NCI-H2196 treated with DMSO at 0.1 percent for 48 hours (cell line): Measurements from ENCODE around the gene LRR1.
"Not testable (repeated sequence)": the region's sequence is repeated elsewhere in the genome, so short reads cannot be mapped to it uniquely, and the experiment has no call there.

ENCODE experiments used
- DNase-seq: peaks from one replicate; lab custom pipeline; 2025; ENCODE audit not compliant: unreplicated experiment; lab: John Stamatoyannopoulos, UW

LRR1 gene

DNA sequence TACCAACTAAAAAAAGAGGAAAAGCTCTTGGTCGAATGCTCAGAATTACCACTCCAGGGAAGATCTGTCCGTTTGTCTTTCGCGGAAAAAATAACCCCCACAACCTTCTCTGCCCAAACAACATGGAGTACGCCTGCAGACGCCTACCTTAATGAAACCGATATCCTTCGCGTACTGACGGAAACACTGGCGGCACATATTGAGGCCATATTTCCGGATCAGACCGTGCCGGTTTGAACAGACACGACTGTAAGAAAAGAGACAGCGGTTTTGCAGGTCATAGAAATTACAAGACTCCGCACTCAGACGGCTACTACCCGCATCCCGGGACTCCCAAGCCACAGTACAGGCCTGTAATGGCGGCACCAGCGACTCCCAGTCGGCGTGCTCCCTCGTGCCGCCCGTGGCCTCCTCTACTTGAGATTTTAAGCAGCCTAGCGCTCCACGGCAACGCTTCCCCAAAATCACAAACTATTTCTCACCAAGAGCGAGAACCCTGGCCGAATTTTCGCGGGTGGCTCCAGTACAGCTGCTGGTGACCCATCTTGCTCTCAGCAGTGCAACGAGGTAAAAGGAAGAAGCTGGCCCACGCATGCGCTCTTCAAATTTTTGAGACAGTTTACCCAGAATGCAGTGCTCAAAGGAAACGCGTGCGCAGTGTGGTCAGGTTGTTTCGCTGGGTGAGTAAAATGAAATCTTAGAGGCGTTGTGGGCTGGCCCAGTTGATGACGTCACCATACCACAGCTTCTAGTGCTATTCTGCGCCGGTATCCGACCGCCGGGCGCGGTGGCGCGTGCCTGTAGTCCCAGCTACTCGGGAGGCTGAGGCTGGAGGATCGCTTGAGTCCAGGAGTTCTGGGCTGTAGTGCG, 12.7 kb upstream of the LRR1 start, which contains the start of gene RPS29:
Gene RPS29 (minus strand): TSS at position 578 of the 870 bp plus-strand sequence. CDS start 34 bp downstream, at position 544.
- peak; percentile 98 for DNase-seq

DNA sequence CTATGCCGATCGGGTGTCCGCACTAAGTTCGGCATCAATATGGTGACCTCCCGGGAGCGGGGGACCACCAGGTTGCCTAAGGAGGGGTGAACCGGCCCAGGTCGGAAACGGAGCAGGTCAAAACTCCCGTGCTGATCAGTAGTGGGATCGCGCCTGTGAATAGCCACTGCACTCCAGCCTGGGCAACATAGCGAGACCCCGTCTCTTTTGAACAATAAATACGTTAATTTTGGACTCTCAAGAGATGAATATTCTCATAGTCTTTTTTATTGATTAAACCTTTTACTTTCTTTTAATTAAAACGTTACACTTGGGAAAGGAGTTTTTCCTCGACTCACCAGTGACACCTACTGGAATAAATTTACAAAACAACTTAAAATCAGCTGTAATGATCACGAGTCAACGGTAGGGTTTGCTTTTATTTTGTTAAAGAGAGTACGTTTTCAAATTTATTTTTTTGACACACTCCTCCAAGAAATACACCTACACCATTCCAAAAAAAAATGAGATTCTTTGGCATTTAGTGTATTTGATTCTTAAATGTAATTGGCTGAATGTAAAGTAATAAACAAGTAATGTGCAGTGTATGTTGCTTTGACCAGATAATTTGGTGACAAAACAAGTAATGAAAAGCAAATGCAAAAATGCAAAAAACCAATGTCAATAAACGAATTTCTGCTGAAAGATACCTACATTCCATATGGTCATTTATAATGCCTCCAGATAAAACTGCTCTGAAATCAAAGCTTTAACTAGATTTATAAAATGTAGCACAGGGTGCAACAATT, 11.9 kb upstream of the LRR1 start:
- DNase-seq, result peak; percentile 35

DNA sequence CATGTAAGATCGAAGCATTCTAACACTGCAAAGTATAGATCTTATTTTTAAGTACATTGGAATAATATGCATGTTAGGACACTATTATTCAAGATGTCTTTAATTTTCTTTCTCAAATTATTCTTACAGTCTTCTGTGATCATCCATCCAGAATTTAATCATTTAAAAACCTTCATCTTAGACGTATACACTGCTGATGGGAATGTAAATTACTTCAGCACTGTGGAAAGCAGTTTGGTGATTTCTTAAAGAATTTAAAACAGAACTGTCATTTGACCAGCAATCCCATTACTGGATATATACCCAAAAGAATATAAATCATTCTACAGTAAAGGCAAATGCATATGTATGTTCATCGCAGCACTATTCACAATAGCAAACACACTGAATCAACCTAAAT, 9.4 kb upstream of the LRR1 start:
- no peak for DNase-seq

DNA sequence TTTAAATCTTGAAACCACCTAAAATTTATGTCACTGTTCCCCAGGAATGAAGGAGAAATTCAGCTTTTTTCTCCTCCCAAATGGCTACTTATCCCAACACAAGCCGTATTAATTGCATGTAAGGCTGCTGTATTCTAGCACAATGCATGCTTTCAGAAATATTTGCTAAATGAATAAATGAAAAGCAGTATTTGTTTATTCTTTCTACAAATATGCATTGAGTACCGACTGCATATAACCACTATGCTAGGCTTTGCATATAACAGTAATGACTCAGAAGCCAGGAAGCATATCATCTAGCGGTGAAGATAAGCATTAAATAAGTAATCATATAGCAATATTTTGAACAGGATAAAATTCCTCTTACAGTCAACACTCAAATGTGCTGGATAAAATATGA, 5.7 kb upstream of the LRR1 start:
- DNase-seq, result no peak

DNA sequence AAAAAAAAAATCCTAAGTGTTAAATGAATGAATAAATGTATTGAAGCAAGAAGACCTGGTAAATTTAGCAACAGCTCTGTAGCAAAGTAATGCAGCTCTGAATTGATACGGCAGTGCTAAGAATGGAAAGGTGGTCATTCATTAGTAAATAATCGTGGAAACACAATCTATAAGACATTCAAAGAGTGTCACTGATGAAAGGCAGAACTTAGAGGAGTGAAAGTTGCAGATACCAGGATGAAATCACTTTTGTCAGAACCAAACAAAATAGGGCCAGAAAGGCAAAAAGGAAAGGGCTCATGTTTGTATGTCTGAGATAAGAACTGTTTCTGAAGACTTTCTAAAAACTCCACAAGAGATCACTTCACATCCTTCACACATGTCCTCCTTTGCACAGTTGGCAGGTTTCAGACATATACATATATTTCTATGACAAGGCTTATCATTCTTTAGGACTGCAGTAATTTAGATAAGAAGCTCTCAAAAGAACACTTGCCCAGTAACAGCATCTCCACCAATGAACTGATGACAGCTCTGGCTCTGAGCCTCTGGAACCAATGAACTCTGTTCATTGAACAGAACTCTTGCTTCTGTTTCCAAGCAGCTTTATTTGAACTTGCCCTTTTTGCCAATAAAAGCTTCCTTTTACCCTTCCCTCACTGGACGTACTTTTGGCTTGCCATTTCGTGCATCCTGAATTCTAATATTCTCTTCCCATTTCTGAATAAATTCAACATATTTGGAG, 4.2 kb upstream of the LRR1 start:
- no peak for DNase-seq

DNA sequence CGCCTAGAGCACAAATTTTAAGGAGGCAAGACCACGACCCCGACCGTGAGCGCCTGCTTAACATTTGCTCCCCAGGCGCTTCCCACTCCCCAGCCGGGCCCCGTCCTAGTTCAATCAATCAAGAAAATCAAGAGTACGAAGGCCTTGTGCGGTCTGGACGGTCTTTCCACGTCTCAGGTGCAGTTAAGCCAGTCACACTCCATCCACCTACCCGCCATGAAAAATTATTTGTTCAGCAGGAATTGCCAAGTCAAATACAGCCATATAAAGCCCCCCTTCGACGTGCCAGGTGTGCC, 603 bp upstream of the LRR1 start:
- DNase-seq, result no peak

DNA sequence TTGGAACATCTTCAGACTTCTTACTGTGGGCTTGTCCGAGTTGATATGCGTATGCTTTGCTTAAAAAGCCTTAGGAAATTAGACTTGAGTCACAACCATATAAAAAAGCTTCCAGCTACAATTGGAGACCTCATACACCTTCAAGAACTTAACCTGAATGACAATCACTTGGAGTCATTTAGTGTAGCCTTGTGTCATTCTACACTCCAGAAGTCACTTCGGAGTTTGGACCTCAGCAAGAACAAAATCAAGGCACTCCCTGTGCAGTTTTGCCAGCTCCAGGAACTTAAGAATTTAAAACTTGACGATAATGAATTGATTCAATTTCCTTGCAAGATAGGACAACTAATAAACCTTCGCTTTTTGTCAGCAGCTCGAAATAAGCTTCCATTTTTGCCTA, 8.8 kb downstream of the LRR1 start:
- DNase-seq, result no peak

DNA sequence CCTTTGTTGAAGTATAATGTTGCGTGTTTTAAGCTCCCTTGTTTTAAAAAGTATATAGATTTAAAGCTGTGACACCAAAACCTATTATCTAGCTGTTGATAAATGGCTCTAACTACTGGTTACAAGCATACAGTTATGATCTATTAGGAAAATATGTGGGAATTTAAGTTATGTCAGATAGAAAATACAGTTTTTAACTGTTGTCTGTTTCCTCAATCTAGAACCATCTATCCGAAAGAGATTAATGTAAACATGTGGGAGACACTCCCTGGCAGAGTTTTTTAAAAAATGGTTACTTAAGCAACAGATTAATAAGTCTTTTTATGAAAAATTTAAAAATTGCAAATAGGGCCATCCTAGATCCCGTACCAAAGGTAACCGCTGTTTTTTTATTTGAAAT, 13.5 kb downstream of the LRR1 start:
- DNase-seq, result no peak

DNA sequence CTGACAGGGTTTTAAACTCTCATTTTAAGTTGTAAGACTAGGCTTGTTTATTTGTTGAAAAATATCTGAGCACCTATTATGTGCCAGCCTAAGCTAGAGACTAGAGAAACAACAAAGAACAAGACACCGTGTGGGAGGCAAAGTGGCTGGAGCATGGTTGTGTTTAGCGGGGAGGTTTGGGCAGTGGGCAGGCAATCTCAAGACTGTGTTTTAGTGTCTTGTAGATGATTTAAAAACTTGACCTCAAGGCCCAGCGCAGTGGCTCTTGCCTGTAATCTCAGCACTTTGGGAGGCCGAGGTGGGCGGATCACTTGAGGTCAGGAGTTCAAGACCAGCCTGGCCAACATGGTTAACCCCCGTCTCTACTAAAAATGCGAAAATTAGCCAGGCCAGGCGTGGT, 13.9 kb downstream of the LRR1 start:
- no peak for DNase-seq

DNA sequence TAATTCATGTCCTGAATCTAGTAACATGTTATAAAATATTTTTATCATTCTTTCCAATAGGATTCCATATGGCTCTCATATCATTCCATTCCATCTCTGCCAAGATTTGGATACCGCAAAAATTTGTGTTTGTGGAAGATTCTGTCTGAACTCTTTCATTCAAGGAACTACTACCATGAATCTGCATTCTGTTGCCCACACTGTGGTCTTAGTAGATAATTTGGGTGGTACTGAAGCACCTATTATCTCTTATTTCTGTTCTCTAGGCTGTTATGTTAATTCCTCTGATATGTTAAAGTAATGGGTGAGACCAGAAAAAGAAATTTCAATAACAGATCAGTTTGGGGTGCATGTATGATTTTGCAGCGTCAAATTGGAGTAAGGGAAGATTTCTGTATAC, 15.5 kb downstream of the LRR1 start:
- DNase-seq, result no peak

DNA sequence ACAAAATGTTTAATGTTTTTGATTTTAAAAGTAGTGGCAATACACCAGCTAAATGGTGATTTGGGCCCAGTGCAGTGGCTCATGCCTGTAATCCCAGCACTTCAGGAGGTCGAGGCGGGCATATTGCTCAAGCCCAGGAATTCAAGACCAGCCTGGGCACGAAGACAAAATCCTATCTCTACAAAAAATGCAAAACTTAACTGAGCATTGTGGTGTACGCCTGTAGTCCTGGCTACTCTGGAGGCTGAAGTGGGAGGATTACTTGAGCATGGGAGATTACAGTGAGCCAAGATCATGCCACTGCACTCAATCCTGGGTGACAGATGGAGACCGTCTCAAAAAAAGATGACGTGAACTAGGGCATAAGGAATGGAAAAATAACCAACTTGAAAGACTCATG, 17.0 kb downstream of the LRR1 start:
- no peak for DNase-seq

DNA sequence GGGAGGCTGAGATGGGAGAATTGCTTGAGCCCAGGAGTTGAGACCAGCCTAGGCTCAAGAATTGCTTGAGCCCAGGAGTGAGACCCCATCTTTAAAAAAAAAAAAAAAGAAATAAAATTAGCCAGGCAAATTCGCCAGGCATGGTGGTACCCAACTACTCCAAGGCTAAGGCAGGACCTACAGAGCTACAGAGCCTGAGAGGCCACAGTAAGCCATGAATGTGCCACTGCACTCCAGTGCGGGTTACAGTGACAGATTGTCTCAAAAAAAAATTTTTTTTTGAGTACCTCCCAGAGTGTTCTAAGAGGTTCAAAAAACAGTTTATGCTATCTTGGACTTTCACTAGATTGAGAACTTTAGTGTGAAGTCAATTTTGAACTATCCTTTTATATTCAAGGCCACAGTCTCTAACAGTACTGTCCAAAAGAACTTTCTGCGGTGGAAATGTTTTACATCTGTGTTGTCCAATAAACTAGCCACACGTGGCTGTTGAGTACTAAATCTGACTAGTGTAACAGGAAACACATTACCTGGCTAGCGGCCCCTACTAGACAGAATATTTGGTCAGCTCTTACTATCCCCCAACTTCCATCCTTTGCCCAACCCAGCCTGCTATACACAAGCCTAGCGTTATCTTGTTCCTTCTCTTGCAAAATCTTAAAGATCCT, 19.2 kb downstream of the LRR1 start:
- no peak for DNase-seq

DNA sequence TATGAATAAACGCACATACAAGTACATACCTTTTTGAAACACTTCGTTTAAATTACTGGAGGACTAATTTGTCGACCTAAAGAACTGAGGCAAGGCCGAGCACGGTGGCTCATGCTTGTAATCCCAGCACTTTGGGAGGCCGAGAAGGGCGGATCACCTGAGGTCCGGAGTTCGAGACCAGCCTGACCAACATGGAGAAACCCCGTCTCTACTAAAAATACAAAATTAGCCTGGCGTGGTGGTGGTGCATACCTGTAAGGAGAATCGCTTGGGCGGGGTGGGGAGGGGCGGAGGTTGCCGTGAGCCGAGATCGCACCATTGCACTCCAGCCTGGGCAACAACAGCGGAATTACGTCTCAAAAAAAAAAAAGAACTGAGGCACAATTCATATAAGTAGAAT, 20.5 kb downstream of the LRR1 start:
- not testable (repeated sequence) for DNase-seq

DNA sequence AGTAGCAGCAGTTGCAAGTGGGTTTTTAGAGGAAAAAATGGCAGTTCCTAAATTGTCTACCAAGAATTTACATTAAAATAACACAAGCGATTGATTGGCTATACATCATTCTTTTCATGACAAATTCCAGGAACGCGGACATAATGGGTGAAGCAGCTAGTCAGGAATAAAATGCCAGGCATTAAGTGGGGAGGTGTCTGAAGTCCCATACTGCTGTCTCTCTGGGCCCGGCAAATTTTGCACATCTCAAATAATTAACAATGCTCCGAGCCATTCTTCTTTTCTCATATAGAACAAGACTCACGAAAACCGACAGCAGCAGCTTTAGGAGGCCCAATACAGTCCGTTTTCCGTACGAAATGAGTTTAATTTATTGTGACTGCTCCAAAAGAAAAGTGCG, 21.0 kb downstream of the LRR1 start:
- DNase-seq, result no peak

DNA sequence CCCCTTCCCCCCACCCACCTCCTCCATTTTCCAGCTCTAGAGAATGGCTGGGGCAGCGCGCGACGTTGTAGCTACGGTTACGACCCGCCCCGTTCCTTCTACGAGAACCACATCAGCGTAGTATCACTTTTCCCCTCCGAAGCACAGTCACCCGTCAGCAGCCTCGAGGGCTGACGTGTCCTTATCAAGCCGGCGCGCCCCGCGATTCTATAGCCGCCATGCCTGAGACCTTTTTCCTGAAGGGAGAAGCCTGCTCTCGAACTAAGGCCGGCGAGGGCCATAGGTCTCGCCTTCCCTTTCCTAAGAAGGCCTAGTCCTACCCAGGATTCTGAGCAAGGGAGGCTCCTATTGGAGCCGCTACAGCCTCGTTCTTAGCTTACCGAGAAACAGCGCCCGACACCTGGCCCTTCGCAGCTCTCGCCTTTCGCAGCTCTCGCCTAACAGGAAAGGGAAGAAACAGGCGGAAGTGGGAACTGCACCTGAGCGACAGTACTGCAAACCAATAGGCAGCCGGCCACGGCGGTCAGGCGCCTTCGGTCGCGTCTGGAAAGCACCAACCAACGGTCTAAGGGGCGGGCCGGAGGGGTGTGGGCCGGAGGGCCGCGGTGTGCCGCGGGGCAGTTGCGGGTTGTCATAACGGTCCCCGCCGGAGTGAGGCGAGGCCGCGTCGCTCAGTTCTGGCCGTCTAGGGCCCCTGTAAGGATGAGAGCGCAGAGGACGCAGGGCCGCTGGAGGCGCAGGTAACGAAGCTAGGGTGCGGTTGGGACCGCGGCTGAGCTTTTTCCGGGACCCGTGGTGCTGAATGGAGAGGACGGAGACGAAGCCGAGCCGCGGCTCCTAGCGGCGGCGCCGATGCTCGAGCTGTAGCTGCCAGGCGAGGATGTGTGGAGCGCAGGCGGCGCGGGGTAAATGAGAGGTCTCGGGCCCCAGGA, 21.7 kb downstream of the LRR1 start, which contains the start of the genes MGAT2 and RPL36AL:
Gene MGAT2 (plus strand): TSS at position 618 of the 932 bp plus-strand sequence. CDS start 470 bp downstream, outside the sequence.
Gene RPL36AL (minus strand): TSS at position 445 of the 932 bp plus-strand sequence. CDS start 1,522 bp downstream, outside the sequence.
- DNase-seq, result peak; percentile 94

DNA sequence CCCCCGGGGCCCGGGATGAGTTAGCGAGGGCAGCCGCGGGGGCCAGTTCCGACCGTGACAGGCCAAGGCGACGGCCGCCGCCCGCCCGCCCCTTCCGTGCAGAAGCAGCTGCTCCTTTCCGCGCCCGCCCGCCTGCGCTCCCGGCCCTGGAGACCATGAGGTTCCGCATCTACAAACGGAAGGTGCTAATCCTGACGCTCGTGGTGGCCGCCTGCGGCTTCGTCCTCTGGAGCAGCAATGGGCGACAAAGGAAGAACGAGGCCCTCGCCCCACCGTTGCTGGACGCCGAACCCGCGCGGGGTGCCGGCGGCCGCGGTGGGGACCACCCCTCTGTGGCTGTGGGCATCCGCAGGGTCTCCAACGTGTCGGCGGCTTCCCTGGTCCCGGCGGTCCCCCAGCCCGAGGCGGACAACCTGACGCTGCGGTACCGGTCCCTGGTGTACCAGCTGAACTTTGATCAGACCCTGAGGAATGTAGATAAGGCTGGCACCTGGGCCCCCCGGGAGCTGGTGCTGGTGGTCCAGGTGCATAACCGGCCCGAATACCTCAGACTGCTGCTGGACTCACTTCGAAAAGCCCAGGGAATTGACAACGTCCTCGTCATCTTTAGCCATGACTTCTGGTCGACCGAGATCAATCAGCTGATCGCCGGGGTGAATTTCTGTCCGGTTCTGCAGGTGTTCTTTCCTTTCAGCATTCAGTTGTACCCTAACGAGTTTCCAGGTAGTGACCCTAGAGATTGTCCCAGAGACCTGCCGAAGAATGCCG, 22.6 kb downstream of the LRR1 start:
- DNase-seq, result no peak

DNA sequence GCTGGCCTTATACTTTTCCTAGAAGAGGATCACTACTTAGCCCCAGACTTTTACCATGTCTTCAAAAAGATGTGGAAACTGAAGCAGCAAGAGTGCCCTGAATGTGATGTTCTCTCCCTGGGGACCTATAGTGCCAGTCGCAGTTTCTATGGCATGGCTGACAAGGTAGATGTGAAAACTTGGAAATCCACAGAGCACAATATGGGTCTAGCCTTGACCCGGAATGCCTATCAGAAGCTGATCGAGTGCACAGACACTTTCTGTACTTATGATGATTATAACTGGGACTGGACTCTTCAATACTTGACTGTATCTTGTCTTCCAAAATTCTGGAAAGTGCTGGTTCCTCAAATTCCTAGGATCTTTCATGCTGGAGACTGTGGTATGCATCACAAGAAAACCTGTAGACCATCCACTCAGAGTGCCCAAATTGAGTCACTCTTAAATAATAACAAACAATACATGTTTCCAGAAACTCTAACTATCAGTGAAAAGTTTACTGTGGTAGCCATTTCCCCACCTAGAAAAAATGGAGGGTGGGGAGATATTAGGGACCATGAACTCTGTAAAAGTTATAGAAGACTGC, 23.4 kb downstream of the LRR1 start:
- DNase-seq, result no peak

DNA sequence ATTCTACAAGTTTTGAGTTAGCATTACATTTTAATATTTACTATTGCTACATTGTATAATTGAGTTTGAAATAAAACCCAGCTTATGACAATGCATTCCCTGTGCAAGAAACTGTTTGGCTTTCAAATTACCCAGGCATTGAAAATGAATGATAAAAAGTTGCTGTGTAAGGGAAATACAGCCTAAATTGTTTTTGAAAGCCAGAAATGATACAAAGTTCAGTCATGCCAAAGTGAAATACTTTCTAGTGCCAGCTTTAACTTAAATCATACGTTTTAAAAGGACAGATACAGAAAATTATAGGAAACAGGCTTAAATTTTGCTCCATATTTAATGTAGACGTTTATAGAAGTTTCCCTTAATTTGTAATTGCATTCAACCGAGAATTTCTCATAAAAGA, 24.6 kb downstream of the LRR1 start:
- no peak for DNase-seq
